ENCODE measurements around the gene UBE2O. TPM values are rescaled to one million over a fixed set of nuclear protein-coding genes. Genes with fewer than 3 reads are reported as not detected.
A peak's percentile ranks its signal among the peaks of the same experiment; 100 is the strongest.

Gene UBE2O
- total RNA-seq, 1 donor from 2014 or later = 31.1 TPM

DNA sequence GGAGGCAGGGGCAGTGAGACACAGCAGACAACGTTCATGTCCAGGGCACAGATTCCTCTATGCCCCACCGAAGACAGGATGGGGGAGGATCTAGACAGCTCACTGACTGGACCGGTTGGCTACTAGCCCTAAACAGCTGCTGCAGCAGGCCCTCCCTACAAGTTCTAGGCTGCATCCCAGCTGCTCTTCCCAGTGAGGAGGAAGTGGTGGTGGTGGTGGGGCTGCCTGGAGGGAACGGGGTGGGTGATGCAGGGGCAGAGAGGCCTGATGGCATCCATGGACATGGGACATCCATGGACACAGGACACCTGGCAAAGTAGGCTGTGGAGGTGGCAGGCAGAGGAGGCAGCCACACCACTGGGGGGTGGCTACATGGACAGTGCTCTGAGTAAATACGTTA lies 50.2 kb downstream of the UBE2O start:
- intact Hi-C loops (cut with DNase I) = no loop called here
- DNase-seq (ENCODE audit: low spot score) = no peak

DNA sequence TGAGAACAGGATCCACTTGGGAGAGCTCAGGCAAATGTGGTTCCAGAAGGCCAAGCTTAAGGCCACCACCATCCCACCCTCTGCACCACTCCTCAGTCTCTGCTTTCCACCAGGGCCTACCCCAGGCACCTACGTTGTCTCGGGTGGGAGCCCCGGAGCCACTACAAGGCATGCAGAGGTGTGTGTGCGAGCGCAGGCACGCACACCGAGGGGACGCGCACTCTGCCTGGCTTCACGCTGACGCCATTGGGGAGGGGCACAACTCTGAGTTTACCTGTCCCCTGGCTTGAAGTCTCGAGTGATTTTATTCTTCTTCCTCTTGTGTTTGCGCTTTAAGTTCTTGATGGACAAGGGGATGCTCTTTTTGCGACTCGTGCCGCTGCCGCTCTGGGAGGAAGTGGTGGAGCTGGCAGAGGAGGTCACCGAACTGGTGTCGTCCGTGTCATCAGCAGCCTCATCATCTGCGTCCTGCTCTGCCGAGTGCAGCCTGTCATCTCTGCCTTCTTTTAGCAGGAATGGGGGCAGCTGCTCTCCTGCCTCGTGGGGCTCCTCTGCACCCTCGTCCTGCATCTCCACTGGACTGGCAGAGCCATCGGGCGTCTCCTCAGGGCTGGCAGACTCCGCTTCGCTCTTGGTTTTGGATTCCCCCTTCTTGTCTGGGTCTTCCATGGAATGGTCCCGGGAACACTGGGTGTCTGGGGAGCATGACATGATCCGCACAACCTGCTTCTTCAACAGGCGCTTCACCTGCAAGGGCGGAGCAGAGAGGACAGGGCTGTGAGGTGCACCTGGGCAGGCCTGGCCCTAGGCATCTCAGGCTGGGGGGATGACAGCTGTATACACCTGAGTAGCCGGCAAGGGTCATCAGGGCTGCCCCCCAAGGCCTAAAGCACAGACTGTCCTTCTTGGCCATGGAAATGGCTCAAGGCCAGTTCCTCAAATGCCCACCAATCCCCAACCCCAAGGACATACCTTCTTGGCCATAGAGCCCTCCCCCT lies 53.5 kb downstream of the UBE2O start:
- DNase-seq (ENCODE audit: low spot score) = no peak
- intact Hi-C loops (cut with DNase I) = loop anchor here (2.0 kb wide), 1 partner anchor 97 kb away; no protein-coding TSS in a partner anchor

DNA sequence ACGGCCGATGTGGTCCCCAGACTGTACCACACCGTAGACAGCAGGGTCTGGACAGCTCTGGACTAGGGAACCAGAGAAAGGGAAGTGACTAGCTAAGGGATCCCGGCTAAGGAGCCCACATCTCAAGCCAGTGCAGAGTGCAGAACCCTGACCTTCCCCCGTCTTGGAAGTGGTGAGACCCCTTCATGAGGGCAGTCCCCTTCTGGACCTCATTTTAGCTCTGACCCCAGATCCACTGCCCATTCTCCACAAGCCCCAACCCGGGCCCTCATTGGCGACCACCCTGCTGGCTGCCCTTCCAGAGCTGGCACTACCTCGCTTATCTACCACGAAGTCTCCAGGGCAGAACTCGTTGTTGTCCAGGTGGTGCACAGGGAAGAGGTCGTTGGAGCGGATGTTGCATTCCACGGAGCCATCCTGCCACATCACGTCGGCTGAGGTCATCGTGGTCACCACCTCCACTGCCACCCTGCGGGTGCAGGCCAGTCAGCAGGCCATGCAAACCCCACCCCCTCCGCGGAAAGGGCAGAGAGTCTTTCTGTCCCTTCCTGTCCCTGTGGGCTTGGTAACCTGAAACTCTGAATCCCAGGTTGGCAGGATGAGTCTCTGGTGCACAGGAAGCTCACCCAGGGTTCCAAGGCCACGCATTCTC lies 54.3 kb downstream of the UBE2O start:
- intact Hi-C loops (cut with DNase I) = loop anchor here (2.0 kb wide), 1 partner anchor 96 kb away; no protein-coding TSS in a partner anchor
- no peak for DNase-seq (ENCODE audit: low spot score)

DNA sequence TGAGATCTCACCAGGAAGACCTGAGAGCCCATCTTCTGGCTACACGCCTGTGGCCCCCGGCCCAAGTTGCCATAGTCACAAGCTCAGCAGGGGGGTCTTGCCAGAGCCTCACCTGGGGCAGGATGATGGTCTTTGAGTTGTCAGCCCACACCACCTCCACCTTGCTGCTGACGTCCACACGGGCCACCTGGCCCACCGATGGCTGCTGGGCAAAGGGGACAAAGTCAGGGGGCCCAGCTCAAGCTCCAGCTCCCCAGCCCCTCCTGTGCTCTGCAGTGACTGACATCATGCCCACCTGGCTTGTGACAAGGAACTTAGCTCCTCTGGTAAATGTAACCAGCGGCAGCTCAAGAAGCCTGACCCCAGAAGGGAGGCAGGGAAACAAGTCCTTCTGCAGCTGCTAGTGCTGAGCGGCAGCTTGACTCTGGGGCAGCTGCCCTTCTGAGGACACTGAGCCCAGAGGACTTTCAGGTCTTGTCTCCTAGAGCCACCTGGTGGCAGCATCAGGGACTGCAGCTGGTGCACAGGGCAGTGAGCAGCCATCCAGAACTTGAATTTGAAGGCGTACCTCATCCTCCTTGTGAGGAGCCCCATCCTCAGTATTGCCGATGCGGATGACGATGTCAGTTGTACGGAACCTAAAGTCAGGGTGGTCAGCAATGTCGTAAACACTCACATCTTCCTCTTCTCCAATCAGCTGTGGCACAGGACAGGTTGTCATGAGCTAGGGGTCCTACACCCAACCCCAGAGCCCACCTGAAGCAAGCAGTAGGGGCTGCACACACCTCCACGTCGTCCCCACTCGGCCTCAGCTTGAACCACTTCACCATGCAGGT lies 55.0 kb downstream of the UBE2O start:
- intact Hi-C loops (cut with DNase I) = loop anchor here (2.0 kb wide), 1 partner anchor 95 kb away; no protein-coding TSS in a partner anchor
- peak; percentile 91 for DNase-seq (ENCODE audit: low spot score)

DNA sequence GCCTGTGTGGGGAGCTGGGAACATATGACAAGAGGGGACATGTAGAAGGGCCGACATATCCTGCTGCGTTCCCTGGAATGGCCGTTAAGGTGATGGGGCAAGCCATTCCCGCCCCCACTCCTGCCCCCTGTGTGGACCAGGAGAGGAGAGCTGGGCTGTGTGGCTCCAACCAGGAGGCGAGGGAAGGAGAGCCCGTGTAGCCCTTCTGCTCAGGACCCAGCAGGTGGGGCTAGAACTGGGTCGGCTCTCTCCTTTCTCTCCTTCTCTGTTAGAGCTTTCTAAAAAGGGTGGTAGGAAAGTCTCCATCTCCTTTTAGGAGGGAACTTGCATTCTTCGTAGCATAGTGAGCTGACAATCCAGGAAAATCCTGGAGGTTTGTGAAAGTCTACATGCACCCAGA lies 55.8 kb downstream of the UBE2O start:
- no peak for DNase-seq (ENCODE audit: low spot score)
- intact Hi-C loops (cut with DNase I) = no loop called here

DNA sequence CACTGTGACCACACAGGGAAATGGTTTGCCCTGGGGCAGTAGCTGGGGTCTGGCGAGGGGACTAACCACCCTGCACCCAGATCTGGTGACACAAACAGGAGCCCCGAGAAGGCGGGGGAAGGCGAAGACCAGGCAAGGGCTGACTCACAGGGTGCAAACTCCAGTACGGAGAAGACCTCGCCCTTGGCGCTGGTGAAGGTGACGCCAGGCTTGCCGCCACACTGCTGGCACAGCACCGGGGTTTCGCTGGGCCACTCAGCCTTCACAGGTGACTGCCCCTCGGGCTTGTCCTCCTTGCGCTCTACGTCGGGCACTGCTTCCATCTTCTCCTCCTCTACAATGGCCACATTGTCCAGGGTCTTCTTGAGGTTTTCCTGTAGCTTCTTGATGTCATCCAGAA lies 57.0 kb downstream of the UBE2O start:
- DNase-seq (ENCODE audit: low spot score) = no peak
- intact Hi-C loops (cut with DNase I) = no loop called here

DNA sequence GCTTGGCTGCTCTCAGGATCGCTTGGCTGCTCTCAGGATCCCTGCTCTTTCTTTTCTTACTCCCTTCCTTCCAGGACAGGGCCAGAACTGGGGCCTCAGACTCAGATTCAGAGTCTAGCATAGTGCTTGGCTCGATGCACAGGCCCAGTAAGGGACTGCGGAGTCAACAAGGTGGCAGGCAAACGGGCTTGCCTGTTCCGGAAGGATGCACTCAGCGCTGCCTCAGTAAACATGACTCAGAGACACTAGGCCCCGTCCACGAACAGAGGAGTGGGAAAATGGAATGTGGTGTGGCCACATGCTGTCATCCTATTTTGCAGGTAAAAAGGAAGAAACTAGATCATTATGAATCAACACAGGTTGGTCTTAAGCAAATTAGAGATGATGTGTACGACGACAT lies 58.8 kb downstream of the UBE2O start:
- intact Hi-C loops (cut with DNase I) = no loop called here

DNA sequence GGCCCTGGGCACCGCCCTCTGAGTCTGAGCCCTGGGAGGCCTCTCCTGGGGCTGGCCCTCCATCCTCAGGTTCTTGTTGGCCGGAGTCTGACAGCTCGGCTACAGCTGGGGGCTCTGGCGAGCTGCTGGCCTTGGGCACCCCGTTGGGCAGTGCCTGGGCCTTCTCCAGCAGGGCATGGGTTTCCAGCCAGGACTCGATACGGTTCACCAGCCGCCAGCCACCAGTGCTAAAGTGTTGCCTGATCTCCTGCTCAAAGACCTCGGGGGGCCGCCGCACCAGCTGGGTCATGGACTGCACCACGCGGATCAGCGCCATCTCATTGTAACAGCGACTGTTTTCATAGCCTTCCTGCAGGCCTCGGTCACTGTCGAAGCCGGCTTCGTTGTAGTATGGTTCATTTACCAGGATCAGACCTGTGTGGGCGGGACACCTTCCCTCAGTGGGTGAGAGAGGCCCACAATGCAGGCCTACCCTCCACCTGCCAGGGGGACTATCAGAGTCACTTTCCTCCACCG lies 61.7 kb downstream of the UBE2O start:
- no peak for DNase-seq (ENCODE audit: low spot score)
- intact Hi-C loops (cut with DNase I) = no loop called here

More for the DNA sequence above, 58.8 kb downstream of the UBE2O start:
- DNase-seq (ENCODE audit: low spot score) = no peak

DNA sequence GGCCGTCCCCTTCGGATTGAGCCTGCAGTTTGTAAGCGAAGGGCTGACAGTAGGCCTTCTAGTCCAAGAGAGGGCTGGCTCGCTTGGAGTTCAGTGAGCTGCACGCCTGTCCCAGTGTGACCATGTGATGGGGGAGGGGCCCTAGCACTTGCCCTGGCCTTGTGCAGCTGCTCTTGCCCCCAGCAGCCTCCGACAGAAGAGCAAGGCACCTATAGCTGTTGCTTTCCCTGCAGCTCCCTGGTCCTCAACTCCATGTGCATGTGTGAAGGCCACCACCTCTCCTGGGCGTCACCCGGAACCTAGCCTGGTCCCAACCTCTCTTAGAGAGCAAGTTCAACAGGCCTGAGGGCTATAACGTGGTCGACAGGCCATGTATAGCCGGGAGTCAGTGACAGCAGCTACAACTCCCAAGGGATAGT lies 62.9 kb downstream of the UBE2O start:
- intact Hi-C loops (cut with DNase I) = no loop called here

DNA sequence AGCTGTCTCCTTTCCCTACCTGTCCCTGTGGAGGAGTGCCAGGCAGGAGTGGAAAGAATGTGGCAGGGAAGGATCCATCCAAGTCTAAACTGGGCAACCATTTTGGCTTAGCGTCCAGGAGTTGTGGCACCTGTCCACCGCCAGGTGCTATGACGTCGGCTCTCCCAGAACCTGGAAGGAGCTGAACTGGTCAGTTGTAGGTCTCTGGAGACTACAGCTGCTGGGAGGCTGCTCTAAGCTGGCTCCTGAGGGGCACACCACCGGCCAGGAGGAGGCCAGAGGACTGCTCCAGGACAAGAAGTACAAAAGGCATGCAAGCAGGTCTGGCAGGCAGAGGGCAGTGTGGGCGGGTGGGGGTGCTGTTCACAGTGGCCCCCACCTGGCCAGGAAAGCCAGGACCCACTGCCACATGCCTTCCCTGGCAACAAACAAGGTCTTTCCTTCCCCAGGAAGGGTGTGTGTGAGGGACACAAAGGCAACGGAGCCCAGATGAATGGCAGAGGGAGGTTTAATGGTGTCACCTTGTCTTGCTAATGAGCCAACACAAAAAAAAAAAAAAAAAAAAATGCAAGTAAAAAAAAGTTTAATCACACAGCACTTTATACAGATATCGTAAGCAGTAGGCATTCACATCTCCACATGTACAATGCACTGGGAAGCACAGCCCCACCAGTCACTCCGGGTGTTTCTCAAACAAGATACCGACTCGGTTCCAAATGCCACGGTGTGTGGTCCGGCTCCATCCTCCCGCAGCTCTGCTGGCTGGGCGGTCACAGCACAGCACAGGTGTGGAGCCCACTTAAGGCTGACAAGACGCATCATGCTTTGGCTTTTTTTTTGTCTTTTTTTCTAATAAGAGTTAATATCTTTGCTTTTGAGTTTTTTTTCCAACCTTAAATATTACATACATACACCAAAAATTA lies 63.7 kb downstream of the UBE2O start:
- intact Hi-C loops (cut with DNase I) = loop anchor here (5.0 kb wide), 1 partner anchor 67 kb away; no protein-coding TSS in a partner anchor
- DNase-seq (ENCODE audit: low spot score) = no peak

More for the DNA sequence above, 62.9 kb downstream of the UBE2O start:
- DNase-seq (ENCODE audit: low spot score) = no peak

DNA sequence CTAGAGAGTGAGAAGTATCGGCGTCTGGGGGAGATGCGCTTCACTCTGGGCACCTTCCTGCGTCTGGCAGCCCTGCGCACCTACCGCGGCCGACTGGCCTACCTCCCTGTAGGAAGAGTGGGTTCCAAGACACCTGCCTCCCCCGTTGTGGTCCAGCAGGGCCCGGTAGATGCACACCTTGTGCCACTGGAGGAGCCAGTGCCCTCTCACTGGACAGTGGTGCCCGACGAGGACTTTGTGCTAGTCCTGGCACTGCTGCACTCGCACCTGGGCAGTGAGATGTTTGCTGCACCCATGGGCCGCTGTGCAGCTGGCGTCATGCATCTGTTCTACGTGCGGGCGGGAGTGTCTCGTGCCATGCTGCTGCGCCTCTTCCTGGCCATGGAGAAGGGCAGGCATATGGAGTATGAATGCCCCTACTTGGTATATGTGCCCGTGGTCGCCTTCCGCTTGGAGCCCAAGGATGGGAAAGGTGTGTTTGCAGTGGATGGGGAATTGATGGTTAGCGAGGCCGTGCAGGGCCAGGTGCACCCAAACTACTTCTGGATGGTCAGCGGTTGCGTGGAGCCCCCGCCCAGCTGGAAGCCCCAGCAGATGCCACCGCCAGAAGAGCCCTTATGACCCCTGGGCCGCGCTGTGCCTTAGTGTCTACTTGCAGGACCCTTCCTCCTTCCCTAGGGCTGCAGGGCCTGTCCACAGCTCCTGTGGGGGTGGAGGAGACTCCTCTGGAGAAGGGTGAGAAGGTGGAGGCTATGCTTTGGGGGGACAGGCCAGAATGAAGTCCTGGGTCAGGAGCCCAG lies 65.8 kb downstream of the UBE2O start:
- intact Hi-C loops (cut with DNase I) = loop anchor here (5.0 kb wide), 1 partner anchor 65 kb away; no protein-coding TSS in a partner anchor
- no peak for DNase-seq (ENCODE audit: low spot score)

DNA sequence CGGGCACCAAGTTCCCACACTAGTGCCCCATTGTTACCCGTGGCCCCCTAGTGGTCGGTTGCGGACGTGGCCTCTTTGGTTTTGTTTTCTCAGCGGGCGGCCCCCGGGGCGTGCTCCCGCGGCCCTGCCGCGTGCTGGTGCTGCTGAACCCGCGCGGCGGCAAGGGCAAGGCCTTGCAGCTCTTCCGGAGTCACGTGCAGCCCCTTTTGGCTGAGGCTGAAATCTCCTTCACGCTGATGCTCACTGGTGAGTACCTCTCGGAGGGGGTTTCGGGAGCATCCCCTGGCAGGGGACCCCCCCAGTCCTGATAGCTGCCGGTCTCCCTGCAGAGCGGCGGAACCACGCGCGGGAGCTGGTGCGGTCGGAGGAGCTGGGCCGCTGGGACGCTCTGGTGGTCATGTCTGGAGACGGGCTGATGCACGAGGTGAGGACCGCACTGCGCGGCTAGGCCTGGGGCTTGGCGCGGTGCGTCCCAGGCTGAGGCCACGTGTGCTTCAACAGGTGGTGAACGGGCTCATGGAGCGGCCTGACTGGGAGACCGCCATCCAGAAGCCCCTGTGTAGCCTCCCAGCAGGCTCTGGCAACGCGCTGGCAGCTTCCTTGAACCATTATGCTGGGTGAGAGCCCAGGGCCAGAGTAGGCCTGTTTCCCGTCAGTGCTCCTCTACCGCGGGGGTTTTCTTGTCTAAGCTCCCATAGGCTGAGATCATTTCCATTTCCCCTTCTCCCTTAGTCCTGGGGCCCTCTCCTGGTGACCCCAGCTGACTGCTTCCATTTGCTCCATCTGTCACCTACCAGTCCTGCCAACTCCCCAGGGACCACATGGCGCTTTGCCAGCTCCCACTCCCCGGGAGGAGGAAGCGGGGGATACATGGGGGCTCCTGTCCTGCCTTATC lies 66.8 kb downstream of the UBE2O start:
- DNase-seq (ENCODE audit: low spot score) = peak; percentile 92
- intact Hi-C loops (cut with DNase I) = loop anchor here (2.0 to 5.0 kb wide), 2 partner anchors 15 to 64 kb away; no protein-coding TSS in a partner anchor

DNA sequence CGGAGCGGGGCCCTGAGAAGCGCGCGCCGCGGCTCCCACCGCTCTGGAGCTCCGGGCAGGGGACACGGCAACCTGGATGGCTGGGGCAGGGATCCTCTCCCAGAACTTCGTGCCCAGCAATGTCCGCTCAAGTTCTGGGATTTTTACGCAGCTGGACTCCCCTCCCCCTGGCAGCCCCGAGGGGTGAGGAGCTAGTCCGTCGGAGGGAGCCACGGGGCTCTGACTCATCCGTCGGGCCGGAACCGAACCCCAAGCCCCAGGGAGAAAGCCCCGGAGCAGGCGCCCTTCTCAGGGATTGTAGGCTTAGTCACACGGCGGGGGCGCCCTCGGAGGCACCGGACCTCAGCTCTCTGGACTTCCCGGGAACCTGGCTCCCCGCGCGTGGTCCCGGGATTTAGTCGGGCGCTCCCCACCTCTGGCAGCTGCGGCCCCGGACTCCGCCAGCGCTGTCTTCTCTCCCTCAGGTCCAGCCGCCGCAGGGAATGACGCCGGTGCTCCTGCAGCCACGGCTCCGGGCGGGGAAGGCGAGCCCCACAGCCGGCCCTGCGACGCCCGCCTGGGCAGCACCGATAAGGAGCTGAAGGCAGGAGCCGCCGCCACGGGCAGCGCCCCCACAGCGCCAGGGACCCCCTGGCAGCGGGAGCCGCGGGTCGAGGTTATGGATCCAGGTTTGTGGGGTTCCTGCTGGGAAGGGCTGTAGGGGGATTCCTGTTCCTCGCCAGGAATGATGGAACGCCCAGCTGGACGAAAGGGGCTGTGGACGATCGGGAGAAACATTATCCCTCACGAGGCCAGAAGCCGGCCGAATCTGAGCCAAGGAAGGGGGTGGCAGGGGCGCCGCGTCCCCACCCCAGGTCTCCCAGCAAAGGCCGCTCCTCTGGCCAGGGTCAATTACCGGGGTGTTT lies 67.7 kb downstream of the UBE2O start:
- intact Hi-C loops (cut with DNase I) = loop anchor here (1.0 to 5.0 kb wide), 3 partner anchors 14 to 63 kb away; no protein-coding TSS in a partner anchor
- DNase-seq (ENCODE audit: low spot score) = no peak

DNA sequence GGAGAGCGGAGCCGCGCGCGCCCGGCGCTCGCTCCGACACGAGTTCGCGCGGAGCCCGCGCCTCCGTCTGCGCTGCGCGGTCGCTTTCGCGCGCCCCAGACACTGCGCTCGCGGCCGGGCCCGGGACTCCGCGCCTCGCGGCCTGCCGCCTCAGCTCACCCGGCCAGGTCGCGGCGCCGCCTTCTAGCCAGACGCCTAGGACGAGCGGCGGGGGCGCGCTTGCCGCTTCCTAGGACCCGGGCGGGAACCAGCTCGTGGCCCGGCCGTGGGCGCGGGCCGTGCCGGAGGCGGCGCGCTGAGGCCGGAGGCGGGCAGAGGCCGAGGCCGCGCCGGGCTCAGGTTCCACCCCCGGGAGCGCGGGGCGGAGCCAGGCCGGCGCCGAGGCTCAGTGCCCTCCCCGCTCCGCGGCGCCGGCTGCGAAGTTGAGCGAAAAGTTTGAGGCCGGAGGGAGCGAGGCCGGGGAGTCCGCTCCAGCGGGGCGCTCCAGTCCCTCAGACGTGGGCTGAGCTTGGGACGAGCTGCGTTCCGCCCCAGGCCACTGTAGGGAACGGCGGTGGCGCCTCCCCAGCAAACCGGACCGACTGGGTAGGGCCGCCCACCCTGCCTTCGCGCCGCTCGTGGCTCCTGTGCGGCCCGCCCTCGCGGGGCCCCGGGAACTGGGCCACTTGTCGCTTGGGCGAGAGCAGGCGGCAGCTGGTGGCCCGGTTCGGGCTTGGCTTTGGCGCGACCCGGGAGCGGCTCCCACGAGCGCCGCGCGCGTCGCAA lies 68.5 kb downstream of the UBE2O start, which contains the start of gene SPHK1:
TSS of gene SPHK1 (plus strand) at position 388 of the 765 bp plus-strand sequence. CDS start 1,036 bp downstream, outside the sequence.
- DNase-seq (ENCODE audit: low spot score) = peak; percentile 90
- intact Hi-C loops (cut with DNase I) = loop anchor here (1.0 to 2.0 kb wide), 2 partner anchors 14 to 30 kb away; no protein-coding TSS in a partner anchor
